Measurements from ENCODE around the gene JPH2.

DNA sequence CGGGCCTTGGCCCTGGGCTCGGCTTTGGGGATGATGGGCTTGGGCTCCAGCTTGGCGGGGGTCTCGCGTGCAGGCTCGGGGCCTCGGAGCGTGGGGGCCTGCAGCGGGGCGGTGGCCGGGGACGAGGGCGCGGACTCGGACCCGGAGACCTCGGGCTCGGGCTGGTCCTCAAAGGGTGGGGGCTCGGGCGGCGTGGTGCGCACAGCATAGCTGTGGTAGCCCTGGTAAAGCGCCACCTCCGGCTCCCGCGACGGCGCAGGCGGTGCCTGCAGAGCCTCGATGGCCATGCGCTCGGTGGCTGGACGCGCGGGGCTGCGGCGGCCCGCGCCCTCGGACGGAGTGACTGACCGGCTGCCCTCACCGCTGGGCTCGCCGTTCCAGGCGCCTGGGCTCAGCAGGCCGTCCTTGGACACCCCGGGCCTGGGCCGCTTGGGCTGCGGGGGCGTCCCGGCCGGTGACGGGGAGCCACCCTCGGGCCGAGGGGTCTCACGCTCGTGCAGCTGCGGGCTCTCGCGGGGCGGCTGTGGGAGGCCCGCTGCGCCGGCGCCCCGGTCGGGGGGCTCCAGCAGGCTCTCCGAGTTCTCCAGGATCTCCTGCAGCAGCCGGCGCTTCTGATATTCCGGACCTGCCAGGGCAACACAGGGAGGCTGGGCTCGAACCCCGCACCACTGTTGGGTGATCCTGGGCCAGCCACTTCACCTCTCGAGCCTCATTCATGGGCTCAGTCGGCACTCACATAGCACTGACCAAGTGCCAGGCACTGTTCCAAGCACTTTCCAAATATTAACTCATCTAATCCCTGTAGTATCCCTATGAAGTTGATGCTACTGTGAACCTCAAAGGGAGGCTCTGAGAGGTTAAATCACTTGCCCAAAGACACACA is 71.0 kb downstream of the JPH2 start:
- TF ChIP-seq, protein P1, sequence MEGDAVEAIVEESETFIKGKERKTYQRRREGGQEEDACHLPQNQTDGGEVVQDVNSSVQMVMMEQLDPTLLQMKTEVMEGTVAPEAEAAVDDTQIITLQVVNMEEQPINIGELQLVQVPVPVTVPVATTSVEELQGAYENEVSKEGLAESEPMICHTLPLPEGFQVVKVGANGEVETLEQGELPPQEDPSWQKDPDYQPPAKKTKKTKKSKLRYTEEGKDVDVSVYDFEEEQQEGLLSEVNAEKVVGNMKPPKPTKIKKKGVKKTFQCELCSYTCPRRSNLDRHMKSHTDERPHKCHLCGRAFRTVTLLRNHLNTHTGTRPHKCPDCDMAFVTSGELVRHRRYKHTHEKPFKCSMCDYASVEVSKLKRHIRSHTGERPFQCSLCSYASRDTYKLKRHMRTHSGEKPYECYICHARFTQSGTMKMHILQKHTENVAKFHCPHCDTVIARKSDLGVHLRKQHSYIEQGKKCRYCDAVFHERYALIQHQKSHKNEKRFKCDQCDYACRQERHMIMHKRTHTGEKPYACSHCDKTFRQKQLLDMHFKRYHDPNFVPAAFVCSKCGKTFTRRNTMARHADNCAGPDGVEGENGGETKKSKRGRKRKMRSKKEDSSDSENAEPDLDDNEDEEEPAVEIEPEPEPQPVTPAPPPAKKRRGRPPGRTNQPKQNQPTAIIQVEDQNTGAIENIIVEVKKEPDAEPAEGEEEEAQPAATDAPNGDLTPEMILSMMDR (IDR thresholded peaks at IDR 0.05; ENCODE audit: insufficient read depth, low read length, poor library complexity, severe bottlenecking), result no peak
- TF ChIP-seq EZH2phosphoT487 (conservative IDR thresholded peaks at IDR 0.05; ENCODE audit: low read length), result no peak

Measured in SU-DHL-6 (cell line).